ENCODE results near the gene SLC7A6.
A peak's percentile ranks its signal among the peaks of the same experiment; 100 is the strongest.

Gene SLC7A6

DNA sequence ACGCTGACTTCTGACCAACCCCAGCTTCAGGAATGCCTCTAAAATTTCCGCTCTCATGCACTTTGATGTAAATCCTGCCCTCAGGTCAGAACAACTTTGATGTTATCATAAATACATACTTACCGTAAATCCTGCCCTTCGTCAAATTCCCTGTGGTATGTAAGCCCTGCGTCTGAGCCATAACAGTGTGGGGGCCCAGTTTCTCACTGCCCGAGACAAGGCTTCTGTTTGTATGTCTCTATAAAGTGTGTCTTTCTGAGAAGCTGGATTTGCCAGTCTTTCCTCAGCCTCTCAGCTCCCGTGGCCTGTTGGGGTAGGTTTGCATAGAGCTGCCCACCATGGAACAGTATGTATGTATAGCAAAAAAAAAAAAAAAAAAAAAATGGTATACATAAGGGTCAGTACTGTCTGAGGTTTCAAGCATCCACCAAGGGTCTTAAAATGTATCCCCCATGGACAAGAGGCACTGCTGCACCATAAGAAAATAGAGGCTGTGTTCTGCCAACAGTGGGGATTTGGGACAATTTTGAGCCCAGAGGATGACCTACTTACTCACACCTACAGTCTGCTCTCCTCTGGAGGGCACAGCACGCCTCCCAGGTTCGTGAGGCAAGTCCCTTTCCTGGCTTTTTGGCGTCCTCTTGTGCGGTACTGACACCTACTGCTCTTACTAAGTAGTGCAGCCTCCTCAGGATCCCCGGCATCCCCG, 64.0 kb downstream of the SLC7A6 start:
- no peaks in the 10 kb centered on the region for H3K27me3 Mint-ChIP-seq
- DNase-seq (peak; percentile 75 to 81 (median 77)), ATAC-seq (replicated peaks) (peak; percentile 100)
- H3K9me3 Mint-ChIP-seq = no peaks in the 10 kb centered on the region
- no peak overlapping the region for H3K27ac Mint-ChIP-seq
- peaks cover 5 to 7% of the 10 kb centered on the region in 2 donors for H3K4me1 Mint-ChIP-seq (ENCODE audit: low read depth in 2 of 2)
- H3K36me3 Mint-ChIP-seq (ENCODE audit: insufficient read depth) = peaks cover 14% of the 10 kb centered on the region
- no peak overlapping the region for H3K4me3 Mint-ChIP-seq

DNA sequence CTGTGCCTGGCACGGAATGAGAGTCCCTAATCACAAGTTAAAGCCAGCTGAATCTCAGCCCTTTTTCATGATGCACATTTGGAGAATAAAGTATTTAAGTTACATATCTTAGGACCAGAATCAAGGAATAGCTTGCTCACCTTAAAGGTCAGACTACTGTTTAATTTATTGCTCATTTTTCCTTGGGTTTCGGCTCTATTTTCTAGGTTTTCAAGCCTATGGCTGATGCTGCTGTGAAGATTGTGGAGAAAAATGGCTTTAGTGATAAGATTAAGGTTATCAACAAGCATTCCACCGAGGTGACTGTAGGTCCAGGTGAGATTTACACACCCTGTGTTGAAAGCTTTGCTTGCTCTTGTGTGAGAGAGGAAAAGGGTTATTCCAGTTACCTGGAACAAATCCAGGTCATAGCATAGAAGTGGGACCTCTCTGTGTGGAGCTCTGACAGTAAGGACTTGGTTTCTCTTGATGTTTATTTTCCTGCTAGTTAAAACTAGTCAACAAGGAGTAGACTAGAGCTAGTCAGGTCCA, 64.6 kb downstream of the SLC7A6 start:
- Mint-ChIP-seq H3K4me3 (no peak overlapping the region), H3K27me3 (no peaks in the 10 kb centered on the region), H3K36me3 (ENCODE audit: insufficient read depth) (peaks cover 16% of the 10 kb centered on the region), H3K27ac (no peak overlapping the region), H3K4me1 (ENCODE audit: low read depth in 2 of 2) (peaks cover 5 to 7% of the 10 kb centered on the region in 2 donors), H3K9me3 (no peaks in the 10 kb centered on the region)
- ATAC-seq (replicated peaks) (no peak), DNase-seq (no peak)

DNA sequence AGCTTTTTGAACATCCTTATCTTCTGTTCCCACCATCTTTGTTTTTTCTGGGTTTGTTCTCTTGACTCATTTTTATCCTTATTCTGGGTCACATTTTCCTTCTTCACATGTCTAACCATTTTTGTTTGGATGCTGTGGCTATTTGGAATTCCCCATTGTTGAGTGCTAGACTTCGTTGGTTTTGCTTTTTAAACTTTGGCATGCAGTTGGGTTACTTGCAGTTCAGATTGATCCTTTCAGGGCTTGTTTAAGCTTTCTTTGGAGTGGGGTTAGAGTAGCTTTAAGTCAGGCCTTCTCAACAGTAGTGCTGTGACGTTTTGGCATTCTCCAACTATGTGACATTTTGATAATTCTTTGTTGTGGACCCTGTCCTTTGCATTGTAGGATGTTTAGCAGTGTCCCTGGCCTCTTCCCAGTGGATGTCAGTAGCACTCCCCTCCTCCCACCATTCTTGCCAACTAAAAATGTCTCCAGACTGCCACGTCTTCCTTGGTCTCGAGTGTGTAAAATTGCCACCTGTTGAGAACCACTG, 67.6 kb downstream of the SLC7A6 start:
- Mint-ChIP-seq H3K27ac (peak overlapping the region in 1 of 2 donors; percentile 20), H3K36me3 (ENCODE audit: insufficient read depth) (peaks cover 18% of the 10 kb centered on the region), H3K4me3 (no peak overlapping the region), H3K27me3 (no peaks in the 10 kb centered on the region), H3K4me1 (ENCODE audit: low read depth in 2 of 2) (peaks cover 5 to 11% of the 10 kb centered on the region in 2 donors), H3K9me3 (no peaks in the 10 kb centered on the region)
- ATAC-seq (replicated peaks) (no peak), DNase-seq (no peak)

DNA sequence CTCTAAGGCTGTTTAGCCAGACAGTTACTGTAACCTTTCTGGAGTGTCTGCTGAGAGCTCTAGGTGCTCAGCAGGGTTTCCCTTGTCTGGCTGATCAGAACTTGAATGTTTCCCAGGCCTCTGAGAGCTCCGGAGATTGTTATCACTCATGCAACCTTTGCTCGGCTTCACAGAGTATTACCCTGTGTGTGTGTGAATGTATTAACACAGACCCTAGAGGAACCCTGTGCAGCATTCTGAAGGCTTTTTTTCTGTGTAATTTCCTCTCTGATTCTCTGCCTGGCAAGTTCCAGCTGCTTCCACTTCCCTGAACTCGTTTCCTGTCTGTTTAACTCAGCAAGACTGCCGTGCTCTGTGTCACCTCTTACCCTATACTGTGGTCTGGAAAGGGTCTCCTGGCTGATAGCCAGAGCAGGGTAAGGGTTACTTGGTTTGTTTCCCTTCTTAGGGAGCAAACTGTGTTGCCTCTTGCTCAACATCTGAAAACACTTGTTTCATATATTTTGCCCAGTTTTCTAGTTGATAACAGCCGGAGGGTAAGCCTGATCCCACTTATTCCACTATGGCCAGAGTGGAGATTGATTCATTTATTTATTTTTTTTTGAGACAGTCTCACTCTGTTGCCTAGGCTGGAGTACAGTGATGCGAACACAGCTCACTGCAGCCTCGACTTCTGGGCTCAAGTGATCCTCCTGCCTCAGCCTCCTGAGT, 68.2 kb downstream of the SLC7A6 start:
- peaks cover 25% of the 10 kb centered on the region for H3K36me3 Mint-ChIP-seq (ENCODE audit: insufficient read depth)
- no peaks in the 10 kb centered on the region for H3K27me3 Mint-ChIP-seq
- peak overlapping the region in 1 of 2 donors; percentile 20 for H3K27ac Mint-ChIP-seq
- H3K9me3 Mint-ChIP-seq = no peaks in the 10 kb centered on the region
- no peak overlapping the region for H3K4me3 Mint-ChIP-seq
- ATAC-seq (replicated peaks) = no peak
- DNase-seq = no peak
- H3K4me1 Mint-ChIP-seq (ENCODE audit: low read depth in 2 of 2) = peaks cover 5 to 11% of the 10 kb centered on the region in 2 donors

DNA sequence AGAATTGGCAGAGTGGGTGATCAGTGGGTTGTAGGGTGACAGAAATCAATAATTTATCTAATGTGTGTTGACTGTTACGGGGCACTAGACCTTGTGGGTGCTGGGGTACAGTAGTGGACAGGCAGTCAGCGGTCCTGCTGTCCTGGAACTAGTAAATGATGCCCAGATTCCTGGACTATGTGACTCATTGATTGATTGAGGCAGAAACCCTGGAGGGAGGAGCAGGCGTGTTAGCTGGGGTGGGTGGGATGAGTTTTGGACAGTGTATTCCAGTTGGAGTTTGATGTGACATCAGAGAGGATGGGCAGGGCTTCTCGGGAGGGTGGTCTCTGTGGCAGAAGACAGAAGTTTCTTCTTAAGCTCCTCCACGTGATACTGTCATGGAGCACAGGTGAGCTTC, 70.8 kb downstream of the SLC7A6 start:
- ATAC-seq (replicated peaks) (no peak), DNase-seq (no peak)
- H3K9me3 Mint-ChIP-seq = no peaks in the 10 kb centered on the region
- H3K36me3 Mint-ChIP-seq (ENCODE audit: insufficient read depth) = peaks cover 49% of the 10 kb centered on the region
- no peak overlapping the region for H3K4me3 Mint-ChIP-seq
- no peaks in the 10 kb centered on the region for H3K27me3 Mint-ChIP-seq
- H3K4me1 Mint-ChIP-seq (ENCODE audit: low read depth in 2 of 2) = peaks cover 3 to 7% of the 10 kb centered on the region in 2 donors
- H3K27ac Mint-ChIP-seq = peak overlapping the region in 1 of 2 donors; percentile 80

DNA sequence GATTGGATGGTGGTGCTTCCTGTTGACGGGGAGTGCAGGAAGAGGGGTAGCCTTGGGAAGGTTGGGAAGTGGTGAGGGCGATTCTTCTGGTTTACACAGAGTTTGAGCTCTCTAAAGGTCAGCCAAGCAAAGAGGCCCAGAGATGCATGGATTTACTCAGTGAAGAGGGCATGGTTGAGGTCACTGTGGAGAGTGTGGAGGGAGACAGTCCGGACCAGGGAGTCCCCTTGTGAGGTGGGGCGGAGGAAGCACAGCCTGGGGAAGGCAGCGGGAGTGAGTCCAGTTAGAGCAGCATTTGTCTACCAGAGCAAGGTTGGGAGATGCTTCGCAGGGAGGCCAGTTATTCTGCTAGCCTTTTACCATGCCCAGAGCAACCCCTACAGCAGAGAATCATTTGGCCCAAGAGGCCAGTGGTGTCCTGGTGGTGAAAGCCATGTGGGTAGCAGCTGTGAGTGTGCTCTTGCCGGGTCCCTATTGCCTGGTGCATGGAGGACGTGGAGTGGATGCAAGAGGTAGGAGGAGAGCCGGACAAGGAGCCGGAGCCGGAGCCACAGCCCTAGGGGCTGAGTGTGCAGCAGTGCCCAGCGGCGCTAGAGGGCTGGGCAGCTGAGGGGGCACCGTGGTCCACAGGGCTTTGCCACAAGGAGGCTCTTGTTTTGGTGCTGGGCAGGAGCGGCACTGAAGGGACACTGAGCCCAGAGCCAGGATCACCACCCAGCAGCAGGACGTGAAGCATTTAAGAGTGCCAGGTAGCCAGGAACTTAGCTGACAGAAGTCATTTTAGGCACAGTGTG, 74.2 kb downstream of the SLC7A6 start:
- Mint-ChIP-seq H3K4me3 (no peak overlapping the region), H3K36me3 (ENCODE audit: insufficient read depth) (peaks cover 63% of the 10 kb centered on the region), H3K27ac (peak overlapping the region in 1 of 2 donors; percentile 67), H3K4me1 (ENCODE audit: low read depth in 2 of 2) (peaks cover 3 to 4% of the 10 kb centered on the region in 2 donors), H3K27me3 (no peaks in the 10 kb centered on the region), H3K9me3 (no peaks in the 10 kb centered on the region)
- ATAC-seq (replicated peaks) (no peak), DNase-seq (no peak)

DNA sequence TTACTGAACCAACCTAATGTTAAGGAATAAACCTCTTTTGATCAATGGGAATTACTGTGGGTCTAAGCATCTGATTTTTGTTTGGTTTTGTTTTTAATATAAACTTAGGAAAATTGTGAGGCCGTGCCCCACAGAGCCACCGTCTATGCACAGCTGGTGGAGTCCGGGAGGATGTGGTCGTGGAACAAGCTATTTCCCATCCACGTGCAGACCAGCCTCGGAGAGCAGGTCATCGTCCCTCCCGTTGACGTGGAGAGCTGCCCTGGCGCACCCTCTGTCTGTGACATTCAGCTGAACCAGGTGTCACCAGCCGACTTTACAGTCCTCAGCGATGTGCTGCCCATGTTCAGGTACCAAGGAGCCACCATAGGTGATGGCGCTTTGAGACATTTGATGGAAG, 74.9 kb downstream of the SLC7A6 start:
- Mint-ChIP-seq H3K9me3 (no peaks in the 10 kb centered on the region), H3K27me3 (no peaks in the 10 kb centered on the region), H3K36me3 (ENCODE audit: insufficient read depth) (peaks cover 65% of the 10 kb centered on the region), H3K27ac (no peak overlapping the region), H3K4me3 (no peak overlapping the region), H3K4me1 (ENCODE audit: low read depth in 2 of 2) (peaks cover 3% of the 10 kb centered on the region in 2 donors)
- ATAC-seq (replicated peaks) = no peak
- DNase-seq = no peak

DNA sequence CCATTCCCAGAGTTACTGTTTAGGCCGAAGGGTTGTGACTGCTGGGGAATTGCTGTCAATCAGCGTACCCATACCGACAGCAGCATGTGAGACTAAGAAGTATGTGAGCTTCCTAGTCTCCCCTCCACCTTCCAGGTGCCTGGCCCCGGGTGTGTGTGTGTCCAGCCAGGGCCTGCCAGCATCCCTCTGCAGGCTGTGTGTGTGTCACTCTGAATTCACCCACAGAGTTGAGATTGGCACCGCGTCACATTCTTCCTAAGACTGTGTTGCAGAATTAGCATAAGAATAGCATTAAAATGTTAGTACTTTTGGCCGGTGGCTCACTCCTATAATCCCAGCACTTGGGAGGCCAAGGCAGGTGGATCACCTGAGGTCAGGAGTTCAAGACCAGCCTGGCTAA, 78.3 kb downstream of the SLC7A6 start:
- H3K27ac Mint-ChIP-seq = no peak overlapping the region
- H3K36me3 Mint-ChIP-seq (ENCODE audit: insufficient read depth) = peaks cover 82% of the 10 kb centered on the region
- H3K27me3 Mint-ChIP-seq = no peaks in the 10 kb centered on the region
- H3K9me3 Mint-ChIP-seq = no peaks in the 10 kb centered on the region
- no peak overlapping the region for H3K4me3 Mint-ChIP-seq
- peaks cover 2 to 10% of the 10 kb centered on the region in 2 donors for H3K4me1 Mint-ChIP-seq (ENCODE audit: low read depth in 2 of 2)
- DNase-seq (no peak), ATAC-seq (replicated peaks) (no peak)

DNA sequence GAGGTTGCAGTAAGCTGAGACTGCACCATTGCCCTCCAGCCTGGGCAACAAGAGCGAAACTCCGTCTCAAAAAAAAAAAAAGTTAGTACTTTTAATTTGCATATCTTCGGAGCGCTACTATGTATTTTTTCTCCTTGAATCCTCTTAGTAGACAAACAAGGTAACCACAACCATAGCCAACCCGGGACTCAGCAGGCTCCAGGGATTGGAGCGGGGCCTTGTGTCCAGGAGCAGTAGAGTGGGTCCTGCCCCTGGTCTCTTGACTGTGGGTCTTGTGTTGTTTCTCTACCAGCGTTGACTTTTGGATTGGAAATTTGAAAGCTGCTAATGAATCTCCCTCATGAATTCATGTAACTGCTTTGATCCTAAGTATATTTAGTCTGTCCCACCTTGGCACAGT, 78.8 kb downstream of the SLC7A6 start:
- Mint-ChIP-seq H3K9me3 (no peaks in the 10 kb centered on the region), H3K27me3 (no peaks in the 10 kb centered on the region), H3K4me1 (ENCODE audit: low read depth in 2 of 2) (peaks cover 2 to 8% of the 10 kb centered on the region in 2 donors), H3K36me3 (ENCODE audit: insufficient read depth) (peaks cover 82% of the 10 kb centered on the region), H3K4me3 (no peak overlapping the region), H3K27ac (no peak overlapping the region)
- ATAC-seq (replicated peaks) = no peak
- DNase-seq = no peak

DNA sequence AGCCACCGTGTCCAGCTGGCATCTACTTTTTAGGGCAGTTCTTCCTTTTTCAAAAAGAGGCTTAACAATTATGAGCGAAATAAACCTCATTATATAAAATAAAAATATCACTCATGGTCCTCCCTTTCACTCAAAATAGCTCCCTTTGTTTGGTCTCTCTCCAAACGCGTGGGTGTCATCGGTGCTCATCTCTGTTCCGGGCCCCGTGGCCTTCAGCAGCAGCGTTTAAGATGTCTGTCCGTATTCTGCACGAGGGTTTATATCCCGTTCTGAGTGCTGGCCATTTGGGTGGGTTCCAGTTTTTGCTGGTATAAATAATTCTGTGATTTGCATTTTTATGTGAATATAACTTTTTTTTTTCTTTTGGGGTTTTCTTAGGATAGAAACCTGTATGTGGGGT, 79.9 kb downstream of the SLC7A6 start:
- H3K9me3 Mint-ChIP-seq = no peaks in the 10 kb centered on the region
- no peak overlapping the region for H3K4me3 Mint-ChIP-seq
- no peak for ATAC-seq (replicated peaks)
- no peak for DNase-seq
- H3K36me3 Mint-ChIP-seq (ENCODE audit: insufficient read depth) = peaks cover 82% of the 10 kb centered on the region
- H3K27ac Mint-ChIP-seq = no peak overlapping the region
- H3K27me3 Mint-ChIP-seq = no peaks in the 10 kb centered on the region
- peaks cover 2 to 8% of the 10 kb centered on the region in 2 donors for H3K4me1 Mint-ChIP-seq (ENCODE audit: low read depth in 2 of 2)

DNA sequence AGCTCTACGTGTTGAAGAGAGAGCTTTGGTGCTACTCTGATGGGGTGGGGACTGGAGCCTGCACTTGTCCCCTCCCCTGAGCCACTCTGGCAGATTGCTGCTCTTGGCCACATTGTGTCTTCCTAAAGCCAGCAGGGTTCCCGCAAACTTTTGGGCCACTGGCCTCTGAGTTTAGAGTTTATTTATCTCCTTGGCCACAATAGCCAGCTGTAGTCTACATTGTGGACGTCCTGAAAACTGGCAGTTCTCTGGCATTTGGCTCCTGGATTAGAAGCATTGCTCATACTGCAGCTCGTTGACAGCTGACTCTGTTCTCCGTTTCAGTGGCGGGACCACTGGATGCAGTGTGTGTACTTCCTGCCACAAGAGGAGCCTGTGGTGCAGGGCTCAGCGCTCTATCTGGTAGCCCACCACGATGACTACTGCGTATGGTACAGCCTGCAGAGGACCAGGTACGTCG, 81.1 kb downstream of the SLC7A6 start:
- Mint-ChIP-seq H3K4me3 (no peak overlapping the region), H3K27me3 (no peaks in the 10 kb centered on the region), H3K9me3 (no peaks in the 10 kb centered on the region), H3K36me3 (ENCODE audit: insufficient read depth) (peaks cover 77% of the 10 kb centered on the region), H3K4me1 (ENCODE audit: low read depth in 2 of 2) (peaks cover 2 to 8% of the 10 kb centered on the region in 2 donors), H3K27ac (peak overlapping the region in 1 of 2 donors; percentile 26)
- ATAC-seq (replicated peaks) (peak; percentile 42), DNase-seq (no peak)

DNA sequence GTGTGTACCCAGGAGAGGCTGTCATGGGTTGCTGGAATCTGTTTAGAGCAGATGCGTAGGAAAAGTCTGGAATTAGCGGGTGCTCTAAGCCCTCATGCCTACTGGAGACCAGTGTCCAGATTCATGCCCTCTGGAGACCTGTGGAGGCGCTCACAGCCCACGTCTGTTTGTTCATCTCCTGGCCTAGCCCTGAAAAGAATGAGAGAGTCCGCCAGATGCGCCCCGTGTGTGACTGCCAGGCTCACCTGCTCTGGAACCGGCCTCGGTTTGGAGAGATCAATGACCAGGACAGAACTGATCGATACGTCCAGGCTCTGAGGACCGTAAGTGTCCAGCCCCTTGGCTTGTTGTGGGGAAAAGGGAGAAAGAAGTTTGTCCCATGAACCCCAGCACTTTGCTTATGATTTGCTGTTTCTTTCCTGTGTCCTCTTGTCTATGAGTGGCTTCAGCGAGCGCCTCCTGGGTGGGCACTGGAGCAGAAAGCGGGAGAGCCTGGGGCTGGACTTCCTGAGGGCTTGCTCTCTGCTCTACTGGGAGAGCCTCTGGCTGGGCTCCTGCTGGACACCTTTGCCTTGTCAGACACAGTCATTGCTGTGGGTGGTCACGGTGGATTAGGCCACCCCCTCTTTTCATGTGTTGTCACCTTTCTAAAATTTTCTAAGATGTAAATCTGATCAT, 81.8 kb downstream of the SLC7A6 start:
- ATAC-seq (replicated peaks) (no peak), DNase-seq (no peak)
- H3K4me1 Mint-ChIP-seq (ENCODE audit: low read depth in 2 of 2) = peaks cover 2 to 8% of the 10 kb centered on the region in 2 donors
- no peaks in the 10 kb centered on the region for H3K27me3 Mint-ChIP-seq
- H3K9me3 Mint-ChIP-seq = no peaks in the 10 kb centered on the region
- H3K27ac Mint-ChIP-seq = peak overlapping the region in 1 of 2 donors; percentile 26
- H3K4me3 Mint-ChIP-seq = no peak overlapping the region
- peaks cover 71% of the 10 kb centered on the region for H3K36me3 Mint-ChIP-seq (ENCODE audit: insufficient read depth)

Measured in effector memory CD8-positive, alpha-beta T cell (primary cell).